Fibroblast of lung (primary cell): ENCODE results near the gene DLG5. TPM values are rescaled to one million over a fixed set of nuclear protein-coding genes. Genes with fewer than 3 reads are reported as not detected.

Experiments
- DNase-seq, 2 donors: peaks; one replicate each; pipeline versions ENCODE4 v3.0.0 to v3.0.0-alpha.2; 2010; ENCODE audit warnings: low read depth in 2 of 2
- H2AFZ ChIP-seq: 2 replicates; pipeline ENCODE4 v1.5.1; 2012; ENCODE audit warnings: low read length, control low read depth, inconsistent platforms
- H3K27ac ChIP-seq: 2 replicates; pipeline ENCODE4 v1.5.1; 2011; ENCODE audit warnings: low read length, control low read depth; ENCODE audit not compliant: insufficient read depth
- H3K27me3 ChIP-seq: 2 replicates; pipeline ENCODE4 v1.5.1; 2011; ENCODE audit warnings: mild to moderate bottlenecking, low read length; ENCODE audit not compliant: control insufficient read depth, insufficient read depth
- H3K36me3 ChIP-seq: 2 replicates; pipeline ENCODE4 v1.5.1; 2011; ENCODE audit warnings: low read length; ENCODE audit not compliant: control insufficient read depth, insufficient read depth
- H3K4me1 ChIP-seq: 2 replicates; pipeline ENCODE4 v1.5.1; 2011; ENCODE audit warnings: low read length; ENCODE audit not compliant: control insufficient read depth, insufficient read depth; ENCODE audit errors: extremely low read depth
- H3K4me2 ChIP-seq: 2 replicates; pipeline ENCODE4 v1.5.1; 2011; ENCODE audit warnings: low read length, control low read depth; ENCODE audit not compliant: insufficient read depth; ENCODE audit errors: extremely low read depth
- H3K4me3 ChIP-seq, 4 experiments: fragments of 200-600 bp in 1 of 4; sonication (generic) in 1 of 4; replicated peaks in 1 of 4; 2 replicates each; pipeline ENCODE4 v1.5.1; 2011 to 2016; ENCODE audit warnings: low read length in 4 of 4, low read depth in 3 of 4, mild to moderate bottlenecking in 3 of 4, control low read depth in 2 of 4, inconsistent platforms in 1 of 4, mixed read lengths in 1 of 4; ENCODE audit not compliant: insufficient read depth in 1 of 4; ENCODE audit errors: control extremely low read depth in 1 of 4
- H3K79me2 ChIP-seq: 2 replicates; pipeline ENCODE4 v1.5.1; 2012; ENCODE audit warnings: mild to moderate bottlenecking, low read length, inconsistent platforms; ENCODE audit not compliant: control insufficient read depth, insufficient read depth
- H3K9ac ChIP-seq: 2 replicates; pipeline ENCODE4 v1.5.1; 2011; ENCODE audit warnings: mild to moderate bottlenecking, low read length, control low read depth; ENCODE audit not compliant: insufficient read depth
- H3K9me3 ChIP-seq: 2 replicates; pipeline ENCODE4 v1.5.1; 2012; ENCODE audit warnings: low read depth, low read length; ENCODE audit not compliant: control insufficient read depth, insufficient read depth
- H4K20me1 ChIP-seq: 2 replicates; pipeline ENCODE4 v1.5.1; 2011; ENCODE audit warnings: low read length; ENCODE audit not compliant: control insufficient read depth, insufficient read depth; ENCODE audit errors: extremely low read depth
- EZH2 ChIP-seq: IDR thresholded peaks from 2 replicates; pipeline ENCODE4 v1.5.1; 2012; ENCODE audit warnings: low read length, control low read depth, mild to moderate bottlenecking; ENCODE audit errors: missing control alignments
- polyA plus RNA-seq, 2 donors: library from polyadenylated mRNA; depleted of rRNA in 1 of 2; stranded (reverse) in 1 of 2; unstranded in 1 of 2; fragments of >200 nt; gene quantifications; 2 replicates each; pipeline ENCODE4 v1.2.1, GENCODE V29; 2011 to 2012; ENCODE audit warnings: missing spikeins in 1 of 2
- total RNA-seq: library from RNA; depleted of rRNA; stranded (reverse); fragments of >200 nt; gene quantifications from 2 replicates; pipeline ENCODE4 v1.2.1, GENCODE V29; 2014
- TF ChIP-seq, protein P1 (sequence below), 2 donors: IDR thresholded peaks in 1 of 2; conservative IDR thresholded peaks in 1 of 2; 1 replicate in 1 of 2; 2 replicates in 1 of 2; pipeline ENCODE4 v1.5.1; 2011 to 2012; ENCODE audit warnings: low read length in 2 of 2, control low read depth in 1 of 2, inconsistent platforms in 1 of 2, low read depth in 1 of 2, mild to moderate bottlenecking in 1 of 2

The DLG5 gene
- total and polyA plus RNA-seq, 2 donors (not counting 1 experiment from before 2014, with no cell fraction given), result 15.3 to 40.8 TPM

DNA sequence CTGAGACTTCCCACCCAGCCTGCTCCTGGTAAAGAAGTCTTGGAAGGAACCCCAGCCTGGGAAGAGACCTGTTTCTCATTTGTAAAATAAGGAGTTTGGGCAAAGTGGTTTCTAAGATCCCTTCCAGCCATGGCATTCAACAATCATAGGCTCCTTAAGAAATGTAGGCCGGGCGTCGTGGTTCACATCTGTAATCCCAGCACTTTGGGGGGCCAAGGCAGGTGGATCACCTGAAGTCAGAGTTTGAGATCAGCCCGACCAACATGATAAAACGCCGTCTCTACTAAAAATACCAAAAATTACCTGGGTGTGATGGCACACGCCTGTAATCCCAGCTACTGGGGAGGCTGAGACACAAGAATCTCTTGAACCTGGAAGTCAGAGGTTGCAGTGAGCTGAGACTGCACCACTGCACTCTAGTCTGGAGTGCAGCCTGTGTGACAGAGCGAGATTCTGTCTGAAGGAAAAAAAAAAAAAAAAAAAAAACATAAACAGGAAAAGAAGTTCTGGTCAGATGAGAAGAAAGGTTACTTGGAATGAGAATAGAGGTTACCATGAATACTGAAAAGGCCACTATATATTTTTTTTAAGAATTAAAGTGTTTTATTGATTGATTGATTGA is 15.9 kb downstream of the DLG5 start:
- Histone ChIP-seq H3K4me1 (peaks cover 10% of the 10 kb centered on the region), H2AFZ (no peak overlapping the region), H3K79me2 (peaks cover 40% of the 10 kb centered on the region), H3K4me3 (no peak overlapping the region), H3K9me3 (no peaks in the 10 kb centered on the region), H3K9ac (no peak overlapping the region), H3K4me2 (no peak overlapping the region), H3K27me3 (no peaks in the 10 kb centered on the region), H3K36me3 (no peaks in the 10 kb centered on the region), H4K20me1 (no peaks in the 10 kb centered on the region), H3K27ac (peak overlapping the region; percentile 48)
- no peak for DNase-seq
- no peak for TF ChIP-seq EZH2
- TF ChIP-seq, protein P1, sequence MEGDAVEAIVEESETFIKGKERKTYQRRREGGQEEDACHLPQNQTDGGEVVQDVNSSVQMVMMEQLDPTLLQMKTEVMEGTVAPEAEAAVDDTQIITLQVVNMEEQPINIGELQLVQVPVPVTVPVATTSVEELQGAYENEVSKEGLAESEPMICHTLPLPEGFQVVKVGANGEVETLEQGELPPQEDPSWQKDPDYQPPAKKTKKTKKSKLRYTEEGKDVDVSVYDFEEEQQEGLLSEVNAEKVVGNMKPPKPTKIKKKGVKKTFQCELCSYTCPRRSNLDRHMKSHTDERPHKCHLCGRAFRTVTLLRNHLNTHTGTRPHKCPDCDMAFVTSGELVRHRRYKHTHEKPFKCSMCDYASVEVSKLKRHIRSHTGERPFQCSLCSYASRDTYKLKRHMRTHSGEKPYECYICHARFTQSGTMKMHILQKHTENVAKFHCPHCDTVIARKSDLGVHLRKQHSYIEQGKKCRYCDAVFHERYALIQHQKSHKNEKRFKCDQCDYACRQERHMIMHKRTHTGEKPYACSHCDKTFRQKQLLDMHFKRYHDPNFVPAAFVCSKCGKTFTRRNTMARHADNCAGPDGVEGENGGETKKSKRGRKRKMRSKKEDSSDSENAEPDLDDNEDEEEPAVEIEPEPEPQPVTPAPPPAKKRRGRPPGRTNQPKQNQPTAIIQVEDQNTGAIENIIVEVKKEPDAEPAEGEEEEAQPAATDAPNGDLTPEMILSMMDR (conservative IDR thresholded peaks at IDR 0.05 in 1 of 2, IDR thresholded peaks at IDR 0.05 in 1 of 2; ENCODE audit: low read depth in 1 of 2, low read length in 2 of 2), result no peak

DNA sequence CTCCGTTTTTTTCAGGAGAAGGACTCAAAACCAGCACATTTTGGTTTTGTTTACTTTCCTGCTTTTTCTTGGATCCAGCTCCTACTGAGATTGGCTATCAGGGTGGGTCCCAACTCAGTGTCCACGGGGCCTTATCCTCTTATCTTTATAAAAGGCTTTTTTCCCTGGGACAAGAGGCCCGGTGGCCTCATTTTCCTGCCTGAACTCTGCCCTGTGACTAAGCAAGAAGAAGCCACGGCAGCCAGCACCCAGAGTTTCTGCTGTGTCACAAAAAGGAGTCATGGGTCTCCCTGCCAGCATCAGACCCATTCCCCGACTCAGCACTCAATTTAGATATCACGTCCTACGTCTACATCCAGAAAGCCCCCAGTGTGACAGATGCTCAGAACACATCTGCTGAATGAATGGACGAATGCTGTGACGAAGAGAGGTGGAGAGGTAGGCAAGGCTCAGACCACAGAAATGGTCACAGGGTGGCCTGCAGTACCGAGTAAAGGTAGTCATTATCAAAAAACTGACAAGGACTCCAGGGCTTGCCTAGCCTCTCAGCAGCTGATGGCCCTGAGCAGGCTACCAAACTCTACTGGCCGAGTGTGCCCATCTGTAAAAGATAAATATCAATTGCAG is 16.7 kb downstream of the DLG5 start:
- H3K4me1 ChIP-seq, result peaks cover 8% of the 10 kb centered on the region
- peak overlapping the region; percentile 42 for H3K4me2 ChIP-seq
- H3K27me3 ChIP-seq, result no peaks in the 10 kb centered on the region
- no peak overlapping the region for H3K9ac ChIP-seq
- peaks cover 35% of the 10 kb centered on the region for H3K79me2 ChIP-seq
- no peaks in the 10 kb centered on the region for H3K36me3 ChIP-seq
- peak; percentile 70 for DNase-seq
- peak overlapping the region; percentile 48 for H3K27ac ChIP-seq
- no peaks in the 10 kb centered on the region for H3K9me3 ChIP-seq
- TF ChIP-seq EZH2, result no peak
- TF ChIP-seq, protein P1 (conservative IDR thresholded peaks at IDR 0.05 in 1 of 2, IDR thresholded peaks at IDR 0.05 in 1 of 2; ENCODE audit: low read depth in 1 of 2, low read length in 2 of 2), result no peak
- no peak overlapping the region for H3K4me3 ChIP-seq
- H4K20me1 ChIP-seq, result no peaks in the 10 kb centered on the region
- H2AFZ ChIP-seq, result no peak overlapping the region

DNA sequence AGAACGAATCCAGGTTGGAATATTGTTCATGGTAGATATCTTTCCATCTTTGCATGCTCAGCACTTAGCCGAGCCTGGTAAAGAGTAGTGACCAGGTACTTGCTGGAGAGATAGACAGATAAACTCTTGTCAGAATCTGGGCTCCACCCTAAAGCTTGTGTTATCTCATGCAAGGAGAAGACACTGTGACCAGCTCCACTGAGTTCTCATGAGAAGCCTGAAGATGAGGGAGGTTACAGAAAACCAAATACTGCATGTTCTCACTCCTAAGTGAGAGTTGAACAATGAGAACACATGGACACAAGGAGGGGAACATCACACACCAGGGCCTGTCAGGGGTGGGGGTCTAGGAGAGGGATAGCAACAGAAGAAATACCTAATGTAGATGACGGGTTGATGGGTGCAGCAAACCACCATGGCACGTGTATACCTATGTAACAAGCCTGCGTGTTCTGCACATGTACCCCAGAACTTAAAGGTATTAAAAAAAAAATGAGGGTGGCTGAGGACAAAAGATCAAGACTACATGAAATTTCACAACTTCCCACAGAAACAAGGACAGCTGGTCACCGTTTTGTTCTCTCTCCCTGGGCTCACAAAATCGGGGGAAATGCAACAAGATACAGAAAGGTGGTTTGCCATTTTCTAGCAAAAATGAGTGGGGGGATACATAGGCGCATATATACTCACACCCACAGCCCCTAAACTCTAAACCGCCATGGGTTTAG is 17.4 kb downstream of the DLG5 start:
- Histone ChIP-seq H3K36me3 (no peaks in the 10 kb centered on the region), H3K27ac (peak overlapping the region; percentile 48), H3K4me2 (peak overlapping the region; percentile 11)

More for the DNA sequence above, 17.4 kb downstream of the DLG5 start:
- H3K4me3 ChIP-seq, result no peak overlapping the region
- TF ChIP-seq, protein P1 (conservative IDR thresholded peaks at IDR 0.05 in 1 of 2, IDR thresholded peaks at IDR 0.05 in 1 of 2; ENCODE audit: low read depth in 1 of 2, low read length in 2 of 2), result no peak
- no peak for TF ChIP-seq EZH2
- peak in 1 of 2 donors; percentile 26 for DNase-seq
- peaks cover 35% of the 10 kb centered on the region for H3K79me2 ChIP-seq
- H3K9ac ChIP-seq, result no peak overlapping the region
- H2AFZ ChIP-seq, result no peak overlapping the region
- no peaks in the 10 kb centered on the region for H4K20me1 ChIP-seq
- peaks cover 8% of the 10 kb centered on the region for H3K4me1 ChIP-seq
- no peaks in the 10 kb centered on the region for H3K27me3 ChIP-seq
- H3K9me3 ChIP-seq, result no peaks in the 10 kb centered on the region
